ENCODE data around the gene NOL4L. TPM values are rescaled to one million over a fixed set of nuclear protein-coding genes. Genes with fewer than 3 reads are reported as not detected.

Gene NOL4L
- total RNA-seq, 4 donors from 2014 or later = 5.9 to 20.5 (median 6.9) TPM

- TF ChIP-seq CTCF (IDR thresholded peaks at IDR 0.05; ENCODE audit: low read depth) = no peak
Measured at GRCh38 chr20:32560482-32560988, 24.6 kb downstream of the NOL4L start.

- no peak for TF ChIP-seq CTCF (IDR thresholded peaks at IDR 0.05; ENCODE audit: low read depth)
Measured at GRCh38 chr20:32559753-32560380, 25.3 kb downstream of the NOL4L start.

GRCh38 chr20:32559205-32559752 is 25.9 kb downstream of the NOL4L start:
- TF ChIP-seq CTCF (IDR thresholded peaks at IDR 0.05; ENCODE audit: low read depth) = no peak

- TF ChIP-seq CTCF (IDR thresholded peaks at IDR 0.05; ENCODE audit: low read depth) = no peak
Measured at GRCh38 chr20:32558526-32558925, 26.6 kb downstream of the NOL4L start.

GRCh38 chr20:32557319-32557718 is 27.8 kb downstream of the NOL4L start:
- no peak for TF ChIP-seq CTCF (IDR thresholded peaks at IDR 0.05; ENCODE audit: low read depth)

GRCh38 chr20:32556312-32557184 is 28.6 kb downstream of the NOL4L start:
- TF ChIP-seq CTCF (IDR thresholded peaks at IDR 0.05; ENCODE audit: low read depth) = no peak

- TF ChIP-seq CTCF (IDR thresholded peaks at IDR 0.05; ENCODE audit: low read depth) = no peak
Measured at GRCh38 chr20:32555584-32555983, 29.5 kb downstream of the NOL4L start.
